ENCODE data around the gene SLC44A4.
"Not testable (repeated sequence)": the region's sequence is repeated elsewhere in the genome, so short reads cannot be mapped to it uniquely, and the experiment has no call there.

The SLC44A4 gene

GRCh38 chr6:31851485-31851832, 27.3 kb downstream of the SLC44A4 start:
- DNase-seq (ENCODE audit: low spot score) = no peak
- Histone ChIP-seq H3K27ac (no peak overlapping the region), H3K4me3 (no peak overlapping the region)
- no peak for TF ChIP-seq CTCF (IDR thresholded peaks at IDR 0.05)

- no peak for TF ChIP-seq CTCF (IDR thresholded peaks at IDR 0.05)
- Histone ChIP-seq H3K27ac (no peak overlapping the region), H3K4me3 (no peak overlapping the region)
- no peak for DNase-seq (ENCODE audit: low spot score)
Measured at GRCh38 chr6:31850765-31851484, 27.9 kb downstream of the SLC44A4 start.

- no peak for DNase-seq (ENCODE audit: low spot score)
- Histone ChIP-seq H3K27ac (no peak overlapping the region), H3K4me3 (no peak overlapping the region)
- TF ChIP-seq CTCF (IDR thresholded peaks at IDR 0.05) = no peak
Measured at GRCh38 chr6:31847276-31847978, 31.4 kb downstream of the SLC44A4 start.

- Histone ChIP-seq H3K4me3 (no peak overlapping the region), H3K27ac (no peak overlapping the region)
- no peak for DNase-seq (ENCODE audit: low spot score)
- no peak for TF ChIP-seq CTCF (IDR thresholded peaks at IDR 0.05)
Measured at GRCh38 chr6:31844507-31844906, 34.3 kb downstream of the SLC44A4 start.

GRCh38 chr6:31842053-31842452, 36.7 kb downstream of the SLC44A4 start:
- Histone ChIP-seq H3K4me3 (no peak overlapping the region), H3K27ac (no peak overlapping the region)
- DNase-seq (ENCODE audit: low spot score) = no peak
- no peak for TF ChIP-seq CTCF (IDR thresholded peaks at IDR 0.05)

GRCh38 chr6:31839779-31840126, 39.0 kb downstream of the SLC44A4 start:
- DNase-seq (ENCODE audit: low spot score); H3K27ac ChIP-seq; H3K4me3 ChIP-seq: not testable (repeated sequence)

GRCh38 chr6:31838968-31839367, 39.8 kb downstream of the SLC44A4 start:
- no peak for DNase-seq (ENCODE audit: low spot score)
- H3K27ac ChIP-seq = no peak overlapping the region
- H3K4me3 ChIP-seq = no peak overlapping the region
- no peak for TF ChIP-seq CTCF (IDR thresholded peaks at IDR 0.05)

GRCh38 chr6:31838114-31838553, 40.7 kb downstream of the SLC44A4 start:
- DNase-seq (ENCODE audit: low spot score); H3K27ac ChIP-seq: not testable (repeated sequence)
- peak overlapping the region; percentile 83 for H3K4me3 ChIP-seq
